ENCODE results near the gene DLG2.

The DLG2 gene

DNA sequence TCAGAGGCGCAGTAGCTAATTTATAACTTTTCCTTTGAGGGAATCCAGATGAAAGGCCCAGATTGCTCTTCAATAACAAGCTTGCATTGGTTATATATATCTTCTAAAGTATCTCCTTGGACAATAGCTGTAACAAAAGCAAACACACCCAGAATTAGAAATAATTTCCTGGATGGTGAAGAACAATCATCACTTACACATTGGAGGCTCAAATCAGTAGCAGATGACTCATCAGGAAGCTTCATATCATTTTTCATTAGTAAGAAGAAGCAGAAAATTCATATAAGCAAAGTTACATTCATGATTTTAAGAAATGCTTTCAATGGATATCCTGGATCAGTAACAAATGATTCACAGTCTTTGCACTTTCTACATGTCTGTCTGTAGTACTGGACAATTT, 2167.3 kb downstream of the DLG2 start:
- Histone ChIP-seq H2AFZ (ENCODE audit: low read length) (no peak overlapping the region), H3K27ac (ENCODE audit: low read length) (no peak overlapping the region), H3K9me3 (replicated peaks; ENCODE audit: insufficient read depth, low read length) (no peaks in the 10 kb centered on the region), H3K4me2 (ENCODE audit: low read depth, low read length) (no peak overlapping the region), H3K9ac (ENCODE audit: low read length) (no peak overlapping the region), H3K9me2 (replicated peaks; ENCODE audit: insufficient read depth, low read length) (no peaks in the 10 kb centered on the region), H3K36me3 (replicated peaks; ENCODE audit: insufficient read depth, low read length) (no peaks in the 10 kb centered on the region), H4K20me1 (ENCODE audit: insufficient read depth, low read length) (no peaks in the 10 kb centered on the region), H3K4me3 (ENCODE audit: low read length) (no peak overlapping the region), H3K27me3 (replicated peaks; ENCODE audit: insufficient read depth, low read length) (no peaks in the 10 kb centered on the region), H3K4me1 (ENCODE audit: low read length) (no peaks in the 10 kb centered on the region), H3F3A (ENCODE audit: insufficient read depth, low read length) (no peaks in the 10 kb centered on the region), H3K79me2 (ENCODE audit: low read length) (no peaks in the 10 kb centered on the region)
- no peak for DNase-seq
- no peak for TF ChIP-seq EZH2 (optimal IDR thresholded peaks at IDR 0.05; ENCODE audit: low read depth, low read length)
- TF ChIP-seq CTCF (IDR thresholded peaks at IDR 0.05; ENCODE audit: low read length), result no peak
- no peak for TF ChIP-seq EZH2phosphoT487 (IDR thresholded peaks at IDR 0.05; ENCODE audit: low read length)

DNA sequence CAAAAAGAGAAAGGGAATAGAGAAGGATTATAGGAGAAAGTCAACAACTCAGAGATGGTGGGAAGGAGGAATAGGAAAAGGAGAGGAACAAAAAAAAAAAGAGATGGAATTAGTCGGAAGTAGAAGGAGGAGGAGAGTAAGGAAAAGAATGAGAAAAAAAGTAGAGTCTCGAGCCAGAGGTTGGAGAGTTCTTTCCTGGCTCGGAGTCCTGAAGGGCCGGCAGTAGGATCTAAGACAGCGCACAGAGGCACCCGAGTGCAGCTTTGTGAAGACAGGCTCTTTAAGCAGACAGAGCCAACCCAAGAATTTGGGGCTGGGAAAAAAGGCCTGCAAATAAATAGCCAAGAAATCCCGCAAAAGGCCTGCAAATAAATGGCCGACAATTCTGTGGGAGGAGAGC, 2170.6 kb downstream of the DLG2 start:
- Histone ChIP-seq H4K20me1 (ENCODE audit: insufficient read depth, low read length) (no peaks in the 10 kb centered on the region), H3K4me3 (ENCODE audit: low read length) (no peak overlapping the region), H3K27ac (ENCODE audit: low read length) (no peak overlapping the region), H3K27me3 (replicated peaks; ENCODE audit: insufficient read depth, low read length) (no peaks in the 10 kb centered on the region), H3F3A (ENCODE audit: insufficient read depth, low read length) (no peaks in the 10 kb centered on the region), H3K79me2 (ENCODE audit: low read length) (no peaks in the 10 kb centered on the region), H3K36me3 (replicated peaks; ENCODE audit: insufficient read depth, low read length) (no peaks in the 10 kb centered on the region), H3K9ac (ENCODE audit: low read length) (no peak overlapping the region), H2AFZ (ENCODE audit: low read length) (no peak overlapping the region), H3K4me2 (ENCODE audit: low read depth, low read length) (no peak overlapping the region), H3K9me3 (replicated peaks; ENCODE audit: insufficient read depth, low read length) (no peaks in the 10 kb centered on the region), H3K4me1 (ENCODE audit: low read length) (no peaks in the 10 kb centered on the region), H3K9me2 (replicated peaks; ENCODE audit: insufficient read depth, low read length) (no peaks in the 10 kb centered on the region)
- TF ChIP-seq EZH2 (optimal IDR thresholded peaks at IDR 0.05; ENCODE audit: low read depth, low read length) (no peak), CTCF (IDR thresholded peaks at IDR 0.05; ENCODE audit: low read length) (no peak), EZH2phosphoT487 (IDR thresholded peaks at IDR 0.05; ENCODE audit: low read length) (no peak)
- no peak for DNase-seq

DNA sequence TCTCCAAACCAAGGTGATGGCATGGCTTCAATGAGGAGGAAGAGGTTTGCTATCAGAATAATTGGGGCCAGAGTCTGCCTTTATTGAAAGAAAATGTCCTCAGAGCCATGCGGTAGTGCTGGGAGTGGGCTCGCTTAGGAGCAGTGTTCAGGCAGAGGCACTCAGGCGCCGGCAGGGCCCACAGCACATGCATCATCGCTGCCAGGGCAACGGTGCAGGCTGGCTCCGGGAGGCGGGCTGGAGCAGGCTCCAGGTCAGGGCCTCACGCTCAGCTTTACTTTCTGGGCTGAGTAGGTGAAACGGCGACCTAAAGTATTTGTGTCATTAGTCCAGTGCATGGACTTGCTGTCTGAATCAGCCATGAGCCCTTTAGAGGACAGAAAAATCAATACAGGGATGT, 2171.1 kb downstream of the DLG2 start:
- no peaks in the 10 kb centered on the region for H3F3A ChIP-seq (ENCODE audit: insufficient read depth, low read length)
- no peaks in the 10 kb centered on the region for H3K9me3 ChIP-seq (replicated peaks; ENCODE audit: insufficient read depth, low read length)
- no peaks in the 10 kb centered on the region for H3K4me1 ChIP-seq (ENCODE audit: low read length)
- DNase-seq, result no peak
- H3K27ac ChIP-seq (ENCODE audit: low read length), result no peak overlapping the region
- H3K9me2 ChIP-seq (replicated peaks; ENCODE audit: insufficient read depth, low read length), result no peaks in the 10 kb centered on the region
- no peak overlapping the region for H3K4me3 ChIP-seq (ENCODE audit: low read length)
- no peak overlapping the region for H3K4me2 ChIP-seq (ENCODE audit: low read depth, low read length)
- H3K79me2 ChIP-seq (ENCODE audit: low read length), result no peaks in the 10 kb centered on the region
- H3K36me3 ChIP-seq (replicated peaks; ENCODE audit: insufficient read depth, low read length), result no peaks in the 10 kb centered on the region
- no peaks in the 10 kb centered on the region for H3K27me3 ChIP-seq (replicated peaks; ENCODE audit: insufficient read depth, low read length)
- TF ChIP-seq EZH2 (optimal IDR thresholded peaks at IDR 0.05; ENCODE audit: low read depth, low read length) (no peak), CTCF (IDR thresholded peaks at IDR 0.05; ENCODE audit: low read length) (no peak), EZH2phosphoT487 (IDR thresholded peaks at IDR 0.05; ENCODE audit: low read length) (no peak)
- no peak overlapping the region for H3K9ac ChIP-seq (ENCODE audit: low read length)
- no peaks in the 10 kb centered on the region for H4K20me1 ChIP-seq (ENCODE audit: insufficient read depth, low read length)
- H2AFZ ChIP-seq (ENCODE audit: low read length), result no peak overlapping the region

Data from MM.1S (cell line).